ENCODE measurements around the gene MRAS.

GRCh38 chr3:138351151-138351550, 2.8 kb downstream of the MRAS start:
- TF ChIP-seq CTCF (IDR thresholded peaks at IDR 0.05), result no peak
- no peak for TF ChIP-seq POLR2A (IDR thresholded peaks at IDR 0.05)
